HCT116 (cell line): ENCODE measurements around the gene DIP2C. TPM values are rescaled to one million over a fixed set of nuclear protein-coding genes. Genes with fewer than 3 reads are reported as not detected.

Source experiments
- ATAC-seq: fragments of 200-7000 bp; cut with Tn5 transposase; 2 replicates; pipeline ENCODE4 v1.9.1; 2020; ENCODE audit warnings: mild to moderate bottlenecking, moderate library complexity
- BruUV-seq: library from RNA; stranded (reverse); fragments of 400-500 nt; replicated peaks from 2 replicates; lab custom pipeline; 2021; lab: Mats Ljungman, UMichigan
- CTCF ChIA-PET: fragments of 300-600 bp; sonication (Branson Sonifier 250); formaldehyde crosslinking; loops from one replicate; lab custom pipeline; 2021; ENCODE audit warnings: antibody characterized with exemption; lab: Charles Lee
- POLR2A ChIA-PET: fragments of 300-600, 350-600 bp; sonication (Branson Sonifier 250); formaldehyde crosslinking; loops from one replicate; lab custom pipeline; 2021; ENCODE audit warnings: antibody characterized with exemption; lab: Charles Lee
- RAD21 ChIA-PET, 2 experiments: fragments of 300-600 bp; sonication (Branson Sonifier 250); formaldehyde crosslinking; loops; one replicate each; lab custom pipeline; 2023; ENCODE audit warnings: low total read pairs in 2 of 2; ENCODE audit not compliant: uncharacterized antibody in 2 of 2, unreplicated experiment in 2 of 2, low non-redundant PET in 1 of 2; lab: Charles Lee
- DNase-seq: peaks from one replicate; pipeline ENCODE4 v3.0.0-alpha.2; 2010; ENCODE audit warnings: low read depth, low spot score
- H2AFZ ChIP-seq: fragments of 200-600 bp; shearing (Covaris generic), sonication (generic); 2 replicates; pipeline ENCODE4 v1.6.1; 2017; ENCODE audit warnings: low read depth, mixed run types, mixed read lengths, antibody characterized with exemption, low read length; ENCODE audit not compliant: poor library complexity, severe bottlenecking
- H3K27ac ChIP-seq: 2 replicates; pipeline ENCODE4 v1.5.1; 2012; ENCODE audit warnings: low read depth, low read length
- H3K27me3 ChIP-seq: fragments of 200-600 bp; sonication (generic); 2 replicates; pipeline ENCODE4 v1.6.1; 2016; ENCODE audit warnings: mixed run types, low read length, mixed read lengths; ENCODE audit not compliant: insufficient read depth
- H3K36me3 ChIP-seq, 2 experiments: fragments of 200-500 bp in 1 of 2; fragments of 200-600 bp in 1 of 2; sonication (Bioruptor generic) in 1 of 2; sonication (generic) in 1 of 2; 2 replicates each; pipeline versions ENCODE4 v1.5.1 to v1.6.1; 2014 to 2016; ENCODE audit warnings: low read length in 2 of 2, inconsistent platforms in 1 of 2, mixed read lengths in 1 of 2, mixed run types in 1 of 2; ENCODE audit not compliant: insufficient read depth in 2 of 2, control insufficient read depth in 1 of 2
- H3K4me1 ChIP-seq, 2 experiments: fragments of 200-600 bp in 1 of 2; sonication (generic) in 1 of 2; 2 replicates each; pipeline versions ENCODE4 v1.5.1 to v1.6.1; 2012 to 2017; ENCODE audit warnings: low read length in 2 of 2, inconsistent platforms in 1 of 2, mild to moderate bottlenecking in 1 of 2, mixed read lengths in 1 of 2, mixed run types in 1 of 2, moderate library complexity in 1 of 2; ENCODE audit not compliant: insufficient read depth in 2 of 2, control insufficient read depth in 1 of 2
- H3K4me2 ChIP-seq: fragments of 200-600 bp; sonication (generic); 2 replicates; pipeline ENCODE4 v1.6.1; 2017; ENCODE audit warnings: mixed run types, low read length, mixed read lengths
- H3K4me3 ChIP-seq, 2 experiments: fragments of 200-600 bp in 1 of 2; sonication (generic) in 1 of 2; replicated peaks in 1 of 2; 2 replicates each; pipeline ENCODE4 v1.5.1; 2011 to 2016; ENCODE audit warnings: low read length in 2 of 2, control low read depth in 1 of 2, low read depth in 1 of 2, mild to moderate bottlenecking in 1 of 2, mixed read lengths in 1 of 2, mixed run types in 1 of 2
- H3K79me2 ChIP-seq: fragments of 200-600 bp; sonication (generic); 2 replicates; pipeline ENCODE4 v1.6.1; 2017; ENCODE audit warnings: mild to moderate bottlenecking, mixed run types, low read length, moderate library complexity, mixed read lengths; ENCODE audit not compliant: insufficient read depth
- H3K9ac ChIP-seq: fragments of 200-600 bp; sonication (generic); 2 replicates; pipeline ENCODE4 v1.6.1; 2016; ENCODE audit warnings: low read length, mixed read lengths
- H3K9me2 ChIP-seq: fragments of 200-600 bp; sonication (generic), shearing (Covaris generic); 2 replicates; pipeline ENCODE4 v1.6.1; 2017; ENCODE audit warnings: mixed run types, mild to moderate bottlenecking, moderate library complexity; ENCODE audit not compliant: insufficient read depth
- H3K9me3 ChIP-seq, 2 experiments: fragments of 200-500 bp in 1 of 2; fragments of 200-600 bp in 1 of 2; sonication (Bioruptor generic) in 1 of 2; sonication (generic) in 1 of 2; 2 replicates each; pipeline ENCODE4 v1.6.1; 2014 to 2017; ENCODE audit warnings: low read length in 2 of 2, mixed read lengths in 2 of 2, inconsistent platforms in 1 of 2, low read depth in 1 of 2, mild to moderate bottlenecking in 1 of 2, mixed run types in 1 of 2, moderate library complexity in 1 of 2; ENCODE audit not compliant: control insufficient read depth in 1 of 2, insufficient read depth in 1 of 2
- H4K20me1 ChIP-seq: fragments of 200-600 bp; sonication (generic), shearing (Covaris generic); 2 replicates; pipeline ENCODE4 v1.6.1; 2017; ENCODE audit warnings: mixed run types, mild to moderate bottlenecking, moderate library complexity; ENCODE audit not compliant: insufficient read depth
- CBX3 ChIP-seq: IDR thresholded peaks from 2 replicates; pipeline ENCODE4 v1.6.1; 2012; ENCODE audit warnings: low read depth
- CEBPB ChIP-seq: IDR thresholded peaks from 2 replicates; pipeline ENCODE4 v1.6.1; 2012; ENCODE audit warnings: low read depth
- EGR1 ChIP-seq: IDR thresholded peaks from 2 replicates; pipeline ENCODE4 v1.6.1; 2012; ENCODE audit warnings: low read depth
- ELF1 ChIP-seq: IDR thresholded peaks from 2 replicates; pipeline ENCODE4 v1.6.1; 2012; ENCODE audit warnings: low read depth, borderline replicate concordance
- EZH2phosphoT487 ChIP-seq: fragments of 200-600 bp; IDR thresholded peaks from 2 replicates; pipeline ENCODE4 v1.6.1; 2018; ENCODE audit warnings: antibody characterized with exemption, borderline replicate concordance
- FOSL1 ChIP-seq: IDR thresholded peaks from 2 replicates; pipeline ENCODE4 v1.6.1; 2012; ENCODE audit warnings: low read depth
- JUND ChIP-seq: IDR thresholded peaks from 2 replicates; pipeline ENCODE4 v1.6.1; 2012
- POLR2A ChIP-seq: IDR thresholded peaks from 2 replicates; pipeline ENCODE4 v1.7.0; 2011; ENCODE audit warnings: borderline replicate concordance; ENCODE audit not compliant: insufficient read depth, insufficient read length; ENCODE audit errors: extremely low read depth
- POLR2AphosphoS5 ChIP-seq: IDR thresholded peaks from 2 replicates; pipeline ENCODE4 v1.6.1; 2011; ENCODE audit warnings: mild to moderate bottlenecking, low read depth, low read length, moderate library complexity
- RAD21 ChIP-seq: IDR thresholded peaks from 2 replicates; pipeline ENCODE4 v1.6.1; 2012; ENCODE audit warnings: low read depth, mild to moderate bottlenecking
- REST ChIP-seq: IDR thresholded peaks from 2 replicates; pipeline ENCODE4 v1.6.1; 2012; ENCODE audit warnings: low read depth
- SIN3A ChIP-seq: IDR thresholded peaks from 2 replicates; pipeline ENCODE4 v1.6.1; 2012; ENCODE audit warnings: low read depth
- SP1 ChIP-seq: IDR thresholded peaks from 2 replicates; pipeline ENCODE4 v1.6.1; 2012; ENCODE audit warnings: low read depth
- SRF ChIP-seq: IDR thresholded peaks from 2 replicates; pipeline ENCODE4 v1.6.1; 2012; ENCODE audit warnings: low read depth
- ZBTB33 ChIP-seq: IDR thresholded peaks from 2 replicates; pipeline ENCODE4 v1.6.1; 2011; ENCODE audit warnings: mild to moderate bottlenecking, low read length, moderate library complexity; ENCODE audit not compliant: insufficient replicate concordance; ENCODE audit errors: extremely low read depth
- ZFX ChIP-seq: fragments of 450-650 bp; IDR thresholded peaks from 2 replicates; pipeline ENCODE4 v1.6.1; 2017
- ZNF274 ChIP-seq: fragments of 200-500 bp; sonication (Bioruptor generic); IDR thresholded peaks from 2 replicates; pipeline ENCODE4 v1.6.1; 2014; ENCODE audit warnings: mild to moderate bottlenecking, low read depth, low read length, inconsistent platforms
- intact Hi-C: fragments of 100-400 bp; cut with micrococcal nuclease; formaldehyde crosslinking; loops from 2 replicates; pipeline ENCODE4 v1.10.0; 2022
- total RNA-seq: library from RNA; stranded (reverse); gene quantifications from one replicate; pipeline ENCODE4 v1.2.1, GENCODE V29; 2021; ENCODE audit not compliant: unreplicated experiment
- TF ChIP-seq, protein P1 (sequence below), 3 experiments: fragments of 200-600 bp in 1 of 3; sonication (generic) in 1 of 3; IDR thresholded peaks in 2 of 3; conservative IDR thresholded peaks in 1 of 3; 2 replicates each; pipeline ENCODE4 v1.5.1; 2012 to 2017; ENCODE audit warnings: low read depth in 2 of 3, low read length in 2 of 3, antibody characterized with exemption in 1 of 3, borderline replicate concordance in 1 of 3, control low read depth in 1 of 3, mild to moderate bottlenecking in 1 of 3, mixed read lengths in 1 of 3, mixed run types in 1 of 3, moderate library complexity in 1 of 3; ENCODE audit not compliant: insufficient read depth in 1 of 3
- TF ChIP-seq, protein P2 (sequence below): IDR thresholded peaks from 2 replicates; pipeline ENCODE4 v1.6.1; 2012

The DIP2C gene
- total RNA-seq, 1 experiment from 2014 or later = 15.4 TPM

DNA sequence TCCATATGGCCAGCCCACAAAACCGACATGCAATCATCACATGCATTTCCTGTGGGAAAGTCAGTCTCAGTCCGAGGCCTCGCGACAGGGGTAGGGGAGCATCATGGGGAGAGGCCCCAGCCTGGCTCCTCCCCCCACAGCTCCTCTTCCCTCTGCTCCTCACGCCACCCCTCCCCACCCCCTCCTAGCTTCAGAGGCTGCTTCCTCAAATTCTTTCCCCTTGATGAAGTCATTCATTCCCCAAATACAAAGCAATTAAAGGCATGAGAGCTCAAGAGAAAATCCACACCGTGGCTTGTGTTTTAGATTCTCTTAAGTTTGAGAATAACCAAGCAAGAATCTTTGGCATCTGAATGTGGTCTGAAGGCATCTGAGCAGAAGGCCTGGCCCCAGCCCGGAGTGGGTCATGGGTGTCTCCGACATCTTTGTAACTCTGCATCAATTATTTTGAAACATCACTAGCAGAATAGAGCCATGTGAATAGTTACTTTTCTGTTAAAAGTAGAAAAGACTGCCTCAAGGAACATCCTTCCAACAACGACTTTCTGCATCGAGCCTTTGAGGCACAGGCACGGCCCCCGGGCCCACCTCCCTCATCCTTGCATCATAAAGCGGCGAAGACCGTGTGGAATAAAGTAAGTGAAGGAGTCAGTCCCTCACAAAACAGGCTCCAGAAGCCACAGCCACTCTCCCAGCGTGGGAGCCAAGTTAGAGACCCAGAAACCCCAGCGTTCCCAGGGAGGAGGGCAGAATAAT is 90.9 kb downstream of the DIP2C start:
- DNase-seq = no peak
- ChIA-PET RAD21 (no interaction called here), POLR2A (no interaction called here), CTCF (no interaction called here)
- Histone ChIP-seq H3K9ac (no peak overlapping the region), H3K27me3 (no peaks in the 10 kb centered on the region), H3K79me2 (no peaks in the 10 kb centered on the region), H2AFZ (no peak overlapping the region), H3K4me1 (peaks cover 0 to 4% of the 10 kb centered on the region in 2 experiments; a peak in 1 of 4 replicates), H3K9me2 (no peaks in the 10 kb centered on the region), H3K4me3 (no peak overlapping the region), H3K9me3 (no peaks in the 10 kb centered on the region), H4K20me1 (no peaks in the 10 kb centered on the region), H3K36me3 (no peaks in the 10 kb centered on the region), H3K27ac (no peak overlapping the region), H3K4me2 (no peak overlapping the region)
- BruUV-seq = no TSS peak
- intact Hi-C loops = no loop called here
- no peak for ATAC-seq
- TF ChIP-seq POLR2A (no peak), SRF (no peak), ELF1 (no peak), FOSL1 (no peak), EZH2phosphoT487 (no peak), ZFX (no peak), JUND (no peak), POLR2AphosphoS5 (no peak), CBX3 (no peak), CEBPB (no peak), EGR1 (no peak), ZBTB33 (no peak), SP1 (no peak), SIN3A (no peak), REST (no peak), RAD21 (no peak), ZNF274 (no peak)
- TF ChIP-seq, protein P1, sequence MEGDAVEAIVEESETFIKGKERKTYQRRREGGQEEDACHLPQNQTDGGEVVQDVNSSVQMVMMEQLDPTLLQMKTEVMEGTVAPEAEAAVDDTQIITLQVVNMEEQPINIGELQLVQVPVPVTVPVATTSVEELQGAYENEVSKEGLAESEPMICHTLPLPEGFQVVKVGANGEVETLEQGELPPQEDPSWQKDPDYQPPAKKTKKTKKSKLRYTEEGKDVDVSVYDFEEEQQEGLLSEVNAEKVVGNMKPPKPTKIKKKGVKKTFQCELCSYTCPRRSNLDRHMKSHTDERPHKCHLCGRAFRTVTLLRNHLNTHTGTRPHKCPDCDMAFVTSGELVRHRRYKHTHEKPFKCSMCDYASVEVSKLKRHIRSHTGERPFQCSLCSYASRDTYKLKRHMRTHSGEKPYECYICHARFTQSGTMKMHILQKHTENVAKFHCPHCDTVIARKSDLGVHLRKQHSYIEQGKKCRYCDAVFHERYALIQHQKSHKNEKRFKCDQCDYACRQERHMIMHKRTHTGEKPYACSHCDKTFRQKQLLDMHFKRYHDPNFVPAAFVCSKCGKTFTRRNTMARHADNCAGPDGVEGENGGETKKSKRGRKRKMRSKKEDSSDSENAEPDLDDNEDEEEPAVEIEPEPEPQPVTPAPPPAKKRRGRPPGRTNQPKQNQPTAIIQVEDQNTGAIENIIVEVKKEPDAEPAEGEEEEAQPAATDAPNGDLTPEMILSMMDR (IDR thresholded peaks at IDR 0.05 in 2 of 3, conservative IDR thresholded peaks at IDR 0.05 in 1 of 3; ENCODE audit: borderline replicate concordance in 1 of 3, insufficient read depth in 1 of 3, low read depth in 2 of 3, low read length in 2 of 3) = no peak
- TF ChIP-seq, protein P2, sequence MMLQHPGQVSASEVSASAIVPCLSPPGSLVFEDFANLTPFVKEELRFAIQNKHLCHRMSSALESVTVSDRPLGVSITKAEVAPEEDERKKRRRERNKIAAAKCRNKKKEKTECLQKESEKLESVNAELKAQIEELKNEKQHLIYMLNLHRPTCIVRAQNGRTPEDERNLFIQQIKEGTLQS = no peak
